HG03139 (cell line): ENCODE measurements around the gene KRTAP10-1.

Source experiments
- ATAC-seq: cut with Tn5 transposase; IDR thresholded peaks from one replicate; pipeline ENCODE4 v1.9.1; 2021; ENCODE audit not compliant: unreplicated experiment

The KRTAP10-1 gene

DNA sequence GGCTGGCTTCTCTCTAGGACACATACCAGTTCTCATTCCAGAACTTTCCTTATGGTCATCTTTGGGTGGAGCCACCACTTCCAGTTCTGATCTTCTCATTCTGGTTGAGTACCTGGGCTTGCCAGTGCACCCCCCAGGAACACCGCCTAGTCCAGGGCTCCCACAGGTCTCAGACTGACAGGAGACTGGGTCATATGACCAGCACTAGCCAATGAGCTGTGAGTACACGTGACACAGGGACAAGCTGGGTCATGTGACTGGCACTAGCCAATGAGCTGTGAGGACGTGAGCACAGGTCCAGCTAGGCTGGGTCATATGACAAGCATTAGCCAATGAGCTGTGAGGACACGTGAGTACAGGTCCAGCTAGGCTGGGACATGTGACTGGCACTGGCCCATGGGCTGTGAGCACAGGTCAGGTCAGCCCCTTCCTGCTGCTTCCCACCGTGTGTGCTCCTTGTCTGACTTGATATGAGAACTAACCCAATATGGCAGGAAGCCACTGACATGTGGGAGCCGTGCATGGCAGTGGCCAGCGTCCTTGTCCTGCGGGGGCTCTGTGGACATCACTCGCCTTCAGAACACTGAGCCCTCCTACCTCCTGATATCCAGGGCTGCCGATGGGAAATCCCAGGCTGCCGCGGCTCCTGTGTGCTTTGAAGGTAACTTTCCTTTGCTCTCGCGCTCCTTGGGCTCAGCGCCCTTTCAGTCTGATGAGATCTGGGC is 22.7 kb downstream of the KRTAP10-1 start:
- no peak for ATAC-seq

GRCh38 chr21:44516828-44517174 is 23.2 kb downstream of the KRTAP10-1 start:
- ATAC-seq: no peak

DNA sequence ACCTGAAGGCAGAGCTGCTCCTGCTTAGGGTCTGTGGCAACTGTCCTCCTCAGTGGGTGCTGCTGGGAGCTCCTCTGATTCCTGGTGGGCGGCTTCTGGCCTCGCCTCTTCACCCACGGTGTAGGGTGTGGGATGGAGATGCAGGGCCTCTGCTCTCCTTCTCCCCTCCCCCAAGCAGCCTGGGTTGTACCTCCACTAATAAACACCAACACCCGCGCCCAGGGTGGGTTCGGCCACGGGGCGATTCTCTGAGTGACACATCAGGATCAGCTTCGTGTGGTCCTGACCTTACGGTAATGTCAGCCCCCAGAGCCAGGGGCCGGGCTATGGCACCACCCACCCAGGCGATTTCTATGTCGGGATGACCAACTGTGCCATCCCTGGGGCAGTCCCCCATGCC is 23.7 kb downstream of the KRTAP10-1 start:
- no peak for ATAC-seq

DNA sequence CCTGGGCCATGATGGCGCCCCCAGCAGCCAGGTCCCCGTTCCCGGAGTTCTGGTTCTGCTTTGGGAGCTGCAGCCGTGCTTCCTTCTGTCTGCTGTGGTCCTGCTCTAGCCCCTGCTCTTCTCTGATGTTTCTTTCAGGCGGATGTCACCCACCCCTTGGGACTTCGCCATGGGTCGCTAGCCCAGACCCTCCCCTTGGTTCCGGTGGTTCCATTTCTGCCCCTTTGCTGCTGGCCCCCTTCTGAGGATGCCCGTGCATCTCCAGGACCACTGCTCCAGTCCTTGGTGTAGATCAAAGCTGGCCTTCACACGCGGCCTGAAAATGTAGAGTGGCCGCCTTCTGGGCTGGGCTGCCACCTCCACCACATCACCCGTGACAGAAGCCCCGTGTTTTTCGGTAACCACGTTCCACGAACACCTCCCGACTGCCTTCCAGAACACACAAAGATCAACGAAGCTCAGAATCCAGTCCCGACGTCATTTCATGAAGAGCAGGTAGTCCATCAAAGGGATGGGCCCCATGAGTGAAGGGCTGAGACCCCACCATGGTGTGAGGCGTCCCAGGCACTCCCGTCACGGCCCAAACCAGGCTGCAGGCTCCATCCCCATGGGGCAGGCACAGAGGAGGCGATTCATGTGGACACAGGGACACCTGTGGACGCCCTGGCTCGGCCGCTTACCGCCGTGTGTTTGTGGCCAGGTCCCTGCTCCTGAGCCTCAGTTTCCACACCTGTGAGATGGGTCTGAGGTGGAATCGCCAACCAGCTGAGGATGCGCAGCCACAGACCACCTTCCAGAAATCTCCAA is 24.4 kb downstream of the KRTAP10-1 start:
- no peak for ATAC-seq

DNA sequence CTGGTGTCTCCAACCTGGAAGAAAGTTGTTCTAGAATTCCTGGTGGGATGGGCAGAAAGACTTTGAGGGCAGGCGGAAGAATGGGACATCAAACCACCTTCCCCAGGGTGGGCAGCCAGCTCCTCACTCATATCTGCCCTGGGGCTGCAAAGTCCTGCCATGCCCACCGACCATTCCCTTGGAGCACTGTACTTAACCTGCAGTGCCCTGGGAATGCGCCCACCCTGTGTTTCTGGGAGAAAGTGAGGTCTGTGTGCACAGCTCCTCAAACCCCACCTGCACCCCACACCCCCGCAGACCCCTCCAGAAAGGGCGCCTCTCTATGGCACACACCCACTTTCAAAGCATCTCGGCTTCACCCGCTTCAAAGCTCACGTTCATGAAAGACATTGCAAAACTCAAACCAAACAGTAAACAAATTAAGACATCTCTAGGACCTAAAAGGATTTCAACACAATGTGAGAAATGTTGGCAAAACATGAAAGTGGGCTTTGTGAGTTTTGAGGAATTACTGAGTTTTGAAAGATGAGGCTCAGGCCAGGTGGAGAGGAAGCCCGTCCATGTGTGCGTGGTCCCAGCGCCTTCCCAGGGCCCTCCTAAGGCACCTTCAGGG is 25.1 kb downstream of the KRTAP10-1 start:
- no peak for ATAC-seq

DNA sequence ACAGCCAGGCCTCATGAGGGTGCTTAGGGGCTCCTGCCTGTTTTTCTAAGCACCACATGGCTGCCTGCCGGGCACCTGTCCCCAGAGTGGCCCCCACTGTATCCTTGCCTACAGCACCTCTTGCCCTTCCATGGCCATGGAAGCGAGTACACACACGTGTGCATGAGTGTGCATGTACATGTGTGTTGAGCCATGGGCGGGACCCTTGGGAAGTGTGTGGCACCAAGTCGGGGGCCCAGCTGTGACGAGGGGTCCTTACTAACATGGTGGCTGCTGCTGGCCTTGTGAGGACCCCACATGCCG is 25.8 kb downstream of the KRTAP10-1 start:
- no peak for ATAC-seq

GRCh38 chr21:44513389-44514217 is 26.4 kb downstream of the KRTAP10-1 start:
- ATAC-seq: no peak

GRCh38 chr21:44512496-44513388 is 27.3 kb downstream of the KRTAP10-1 start:
- ATAC-seq: no peak

DNA sequence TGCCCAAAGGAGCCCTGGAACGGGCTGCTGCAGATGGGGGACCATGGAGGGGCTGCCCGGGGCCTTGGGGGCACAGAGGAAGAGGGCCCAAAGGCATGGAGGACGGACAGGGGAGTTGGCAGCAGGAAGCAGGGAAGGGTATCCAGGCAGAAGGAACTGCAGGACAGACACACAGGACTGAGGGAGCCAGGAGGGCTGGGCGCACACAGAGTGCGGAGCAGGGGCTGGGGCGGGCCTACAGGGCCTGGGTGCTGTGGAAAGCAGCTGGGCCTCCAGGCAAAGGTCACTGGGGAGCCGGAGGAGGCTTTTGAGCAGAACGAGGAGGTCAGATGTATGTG is 28.1 kb downstream of the KRTAP10-1 start:
- no peak for ATAC-seq

DNA sequence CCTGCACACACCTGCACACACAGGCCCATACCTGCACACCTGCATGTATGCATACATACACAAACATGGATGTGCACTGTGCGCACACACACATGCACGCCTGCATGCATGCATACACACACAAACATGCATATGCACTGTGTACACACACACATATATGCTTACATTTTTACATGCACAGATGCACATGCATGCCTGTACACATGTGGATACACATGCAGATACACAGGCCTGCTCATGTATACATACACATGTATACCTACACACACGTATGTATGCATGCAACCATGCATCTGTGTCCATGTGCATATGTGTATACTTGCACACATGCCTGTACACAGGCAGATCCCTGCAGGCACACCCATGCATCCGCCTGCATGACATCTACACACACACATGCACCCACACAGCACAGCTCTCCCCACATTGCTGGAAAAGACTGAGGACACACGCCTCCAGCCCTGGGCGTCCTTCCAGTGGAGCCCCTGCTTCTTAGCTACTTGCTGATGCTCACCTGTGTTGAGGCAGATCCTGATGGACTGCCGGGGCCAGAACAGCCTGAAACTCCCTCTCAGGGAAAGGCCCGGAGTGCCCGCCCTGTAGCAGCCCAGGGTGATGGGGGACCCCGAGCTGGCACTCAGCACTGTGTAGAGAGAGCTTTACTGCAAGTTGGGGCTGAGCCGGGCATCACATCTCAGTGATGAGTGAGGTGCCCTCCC is 28.6 kb downstream of the KRTAP10-1 start:
- ATAC-seq: no peak

- ATAC-seq: no peak
Observed at GRCh38 chr21:44510508-44511218, 29.3 kb downstream of the KRTAP10-1 start.

- ATAC-seq: no peak
Observed at GRCh38 chr21:44510109-44510507, 29.9 kb downstream of the KRTAP10-1 start.

DNA sequence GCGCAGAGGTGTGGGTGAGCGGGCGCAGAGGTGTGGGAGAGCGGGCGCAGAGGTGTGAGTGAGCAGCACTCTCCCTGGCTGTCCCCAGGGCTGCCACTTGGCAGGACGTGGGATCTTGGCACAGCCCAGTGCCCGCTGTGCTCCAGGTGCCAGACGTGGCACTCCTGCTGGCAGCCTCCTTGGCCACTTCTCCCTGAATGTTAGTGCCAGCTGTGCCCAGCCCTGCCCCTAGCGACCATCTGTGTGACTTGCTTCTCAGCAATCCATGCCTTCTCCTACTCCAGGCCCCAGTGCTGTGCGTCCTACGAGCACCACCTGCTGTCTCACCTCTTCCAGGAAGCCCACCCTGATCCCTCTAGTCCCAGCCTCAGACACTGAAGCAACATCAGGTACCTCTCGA is 30.5 kb downstream of the KRTAP10-1 start:
- no peak for ATAC-seq

DNA sequence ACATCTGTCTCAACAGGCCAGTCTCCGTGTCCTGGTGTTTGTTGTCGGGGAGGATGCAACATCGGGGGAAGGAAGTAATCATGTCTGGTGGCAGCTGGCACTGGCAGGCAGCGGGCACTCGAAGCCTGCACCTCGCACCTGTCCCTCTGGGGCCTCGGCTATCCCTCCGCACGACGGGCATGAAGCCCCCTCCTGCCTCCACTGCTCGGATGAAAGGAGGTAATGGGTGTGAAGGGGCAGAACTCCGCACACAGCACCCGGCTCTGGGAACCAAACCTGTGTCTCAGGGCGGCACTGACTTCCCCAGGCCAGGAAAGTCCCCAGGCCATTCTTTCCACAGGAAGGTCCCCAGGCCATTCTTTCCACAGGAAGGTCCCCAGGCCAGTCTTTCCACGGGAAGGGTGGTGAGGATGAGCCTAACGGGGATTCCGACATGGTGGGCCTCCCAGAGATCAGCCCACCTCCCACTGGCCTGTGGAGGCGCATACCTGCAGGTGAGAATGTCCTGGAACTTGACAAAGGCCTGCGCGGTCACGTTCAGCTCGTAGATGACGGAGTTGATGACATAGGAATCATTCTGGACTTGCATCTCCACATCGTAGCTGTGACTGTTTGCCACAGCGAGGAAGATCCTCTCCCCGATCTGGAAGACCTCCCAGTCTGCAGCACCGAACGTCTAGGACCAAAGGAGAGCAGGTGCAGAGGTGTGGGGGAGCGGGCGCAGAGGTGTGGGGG is 31.1 kb downstream of the KRTAP10-1 start:
- no peak for ATAC-seq

DNA sequence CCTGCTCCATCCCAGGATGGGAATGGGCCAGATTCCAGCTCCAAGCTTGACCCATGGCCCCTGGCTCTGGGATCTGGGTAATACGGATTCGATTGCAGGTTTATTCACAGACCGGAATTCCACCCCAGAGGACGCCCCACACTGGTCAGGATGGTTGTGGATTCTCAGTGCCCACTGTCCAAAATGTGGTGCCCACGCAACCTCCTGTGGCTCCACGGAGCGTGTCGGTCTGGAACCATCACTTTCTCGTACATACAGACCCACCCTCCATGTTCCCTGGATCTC is 31.6 kb downstream of the KRTAP10-1 start:
- no peak for ATAC-seq

GRCh38 chr21:44507673-44508425 is 32.1 kb downstream of the KRTAP10-1 start:
- no peak for ATAC-seq

GRCh38 chr21:44506279-44507255 is 33.4 kb downstream of the KRTAP10-1 start:
- ATAC-seq: no peak
